Keratinocyte (primary cell): Measurements from ENCODE around the gene NMT1. TPM values are rescaled to one million over a fixed set of nuclear protein-coding genes. Genes with fewer than 3 reads are reported as not detected.

Source experiments
- DNase-seq: peaks from one replicate; pipeline ENCODE4 v3.0.0-alpha.2; 2011; ENCODE audit warnings: low read depth, missing footprints, low spot score
- FAIRE-seq: peaks from 2 replicates; lab custom pipeline; 2011; peaks lifted over from hg19 to GRCh38; lab: Jason Lieb, UNC
- H2AFZ ChIP-seq: 2 replicates; pipeline ENCODE4 v1.6.0; 2012; ENCODE audit warnings: low read length, control low read depth, inconsistent platforms; ENCODE audit not compliant: control insufficient read depth
- H3K27ac ChIP-seq: 2 replicates; pipeline ENCODE4 v1.5.1; 2011; ENCODE audit warnings: low read length; ENCODE audit not compliant: control insufficient read depth, insufficient read depth
- H3K27me3 ChIP-seq: 3 replicates; pipeline ENCODE4 v1.6.0; 2011; ENCODE audit warnings: low read length; ENCODE audit not compliant: control insufficient read depth, insufficient read depth; ENCODE audit errors: extremely low read depth
- H3K36me3 ChIP-seq, 2 experiments: 2 replicates in 1 of 2; 3 replicates in 1 of 2; pipeline ENCODE4 v1.5.1; 2011; ENCODE audit warnings: low read length in 2 of 2, mild to moderate bottlenecking in 1 of 2; ENCODE audit not compliant: control insufficient read depth in 2 of 2, insufficient read depth in 2 of 2; ENCODE audit errors: extremely low read depth in 1 of 2
- H3K4me1 ChIP-seq: 3 replicates; pipeline ENCODE4 v1.5.1; 2011; ENCODE audit warnings: low read length; ENCODE audit not compliant: control insufficient read depth, insufficient read depth; ENCODE audit errors: extremely low read depth
- H3K4me2 ChIP-seq: 3 replicates; pipeline ENCODE4 v1.6.0; 2011; ENCODE audit warnings: low read depth, low read length; ENCODE audit not compliant: control insufficient read depth, insufficient read depth; ENCODE audit errors: extremely low read depth
- H3K4me3 ChIP-seq, 3 experiments: fragments of 200-600 bp in 1 of 3; sonication (generic) in 1 of 3; 2 replicates in 2 of 3; 3 replicates in 1 of 3; pipeline ENCODE4 v1.5.1; 2011 to 2016; ENCODE audit warnings: low read length in 3 of 3, mild to moderate bottlenecking in 3 of 3, control low read depth in 2 of 3, inconsistent platforms in 1 of 3, low read depth in 1 of 3, mixed read lengths in 1 of 3, mixed run types in 1 of 3, moderate library complexity in 1 of 3; ENCODE audit not compliant: control insufficient read depth in 2 of 3, insufficient read depth in 2 of 3; ENCODE audit errors: extremely low read depth in 1 of 3
- H3K79me2 ChIP-seq: 2 replicates; pipeline ENCODE4 v1.6.0; 2012; ENCODE audit warnings: low read length; ENCODE audit not compliant: control insufficient read depth, insufficient read depth
- H3K9ac ChIP-seq: 3 replicates; pipeline ENCODE4 v1.6.0; 2011; ENCODE audit warnings: low read length; ENCODE audit not compliant: control insufficient read depth, insufficient read depth; ENCODE audit errors: extremely low read depth
- H3K9me1 ChIP-seq: 3 replicates; pipeline ENCODE4 v1.6.0; 2011; ENCODE audit warnings: low read length; ENCODE audit not compliant: control insufficient read depth, insufficient read depth; ENCODE audit errors: extremely low read depth
- H3K9me3 ChIP-seq: 2 replicates; pipeline ENCODE4 v1.5.1; 2012; ENCODE audit warnings: low read depth, low read length; ENCODE audit not compliant: control insufficient read depth
- H4K20me1 ChIP-seq: 3 replicates; pipeline ENCODE4 v1.6.0; 2011; ENCODE audit warnings: low read length; ENCODE audit not compliant: control insufficient read depth, insufficient read depth; ENCODE audit errors: extremely low read depth
- CTCF ChIP-seq, 3 experiments: IDR thresholded peaks in 1 of 3; conservative IDR thresholded peaks in 1 of 3; optimal IDR thresholded peaks in 1 of 3; 2 replicates in 2 of 3; 3 replicates in 1 of 3; pipeline versions ENCODE3 to v1.5.1; 2011; ENCODE audit warnings: low read length in 3 of 3, mild to moderate bottlenecking in 3 of 3, moderate library complexity in 2 of 3, control low read depth in 1 of 3, inconsistent platforms in 1 of 3; ENCODE audit not compliant: insufficient read depth in 2 of 3; ENCODE audit errors: extremely low read depth in 1 of 3
- EZH2 ChIP-seq: IDR thresholded peaks from one replicate; pipeline ENCODE4 v1.6.1; 2012; ENCODE audit warnings: inconsistent platforms, mild to moderate bottlenecking, low read length, moderate library complexity
- dilution Hi-C: fragments of 300-500 bp; cut with MboI; formaldehyde crosslinking; loops from one replicate; pipeline ENCODE4 v1.7.0; 2020; ENCODE audit warnings: low sequenced_read_pairs; ENCODE audit not compliant: extremely low pct_ligation_motif_present
- polyA plus RNA-seq, 5 experiments: library from polyadenylated mRNA; depleted of rRNA in 3 of 5; stranded (reverse) in 3 of 5; stranded (forward) in 1 of 5; unstranded in 1 of 5; fragments of >200 nt; gene quantifications; 1 replicate in 1 of 5; 2 replicates in 3 of 5; 3 replicates in 1 of 5; pipeline versions ENCODE4 v1.2.1 to v1.2.3, GENCODE V29; 2011 to 2012; ENCODE audit warnings: missing spikeins in 2 of 5, low read depth in 1 of 5, low replicate concordance in 1 of 5

NMT1 gene
- polyA plus RNA-seq, 1 donor (not counting 4 experiments of a cell fraction or from before 2014, with no cell fraction given) = 101 TPM

DNA sequence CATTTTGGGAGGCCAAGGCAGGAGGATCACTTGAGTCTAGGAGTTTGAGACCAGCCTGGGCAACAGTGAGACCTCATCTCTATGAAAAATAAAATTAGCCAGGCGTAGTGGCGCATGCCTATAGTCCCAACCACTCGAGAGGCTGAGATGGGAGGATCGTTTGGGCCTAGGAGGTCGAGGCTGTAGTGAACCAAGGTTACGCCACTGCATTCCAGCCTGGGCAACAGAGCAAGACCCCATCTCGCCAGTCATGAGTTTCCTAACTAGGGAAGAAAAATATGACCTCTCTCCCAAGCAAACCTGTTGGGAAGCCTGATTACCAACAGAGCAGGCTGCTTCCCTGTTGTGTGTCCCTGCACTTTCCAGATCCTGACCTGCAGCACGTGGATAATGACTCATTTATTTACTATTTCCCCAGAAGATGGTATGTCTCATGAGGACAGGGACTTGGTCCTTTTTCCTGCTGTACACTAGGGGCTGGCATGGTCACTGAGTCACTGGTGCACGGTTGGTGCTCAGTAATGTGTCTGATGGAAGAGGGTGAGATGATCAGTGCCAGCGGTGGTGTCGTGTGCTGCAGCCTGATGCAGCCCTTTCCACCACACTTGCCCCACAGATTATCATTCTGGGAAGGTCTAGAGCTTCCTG is 30.8 kb downstream of the NMT1 start:
- H3K27me3 ChIP-seq = no peaks in the 10 kb centered on the region
- DNase-seq = no peak
- no peaks in the 10 kb centered on the region for H4K20me1 ChIP-seq
- H3K36me3 ChIP-seq = peaks cover 44 to 54% of the 10 kb centered on the region in 2 experiments
- dilution Hi-C loops = no loop called here
- no peak overlapping the region for H3K9ac ChIP-seq
- H3K9me3 ChIP-seq = peaks cover 4% of the 10 kb centered on the region
- H3K4me2 ChIP-seq = no peak overlapping the region
- peaks cover 4% of the 10 kb centered on the region for H3K79me2 ChIP-seq
- H2AFZ ChIP-seq = no peak overlapping the region
- H3K4me3 ChIP-seq = no peak overlapping the region
- peaks cover 23% of the 10 kb centered on the region for H3K4me1 ChIP-seq
- no peak for FAIRE-seq
- TF ChIP-seq EZH2 (no peak), CTCF (optimal IDR thresholded peaks at IDR 0.05 in 1 of 3, IDR thresholded peaks at IDR 0.05 in 1 of 3, conservative IDR thresholded peaks at IDR 0.05 in 1 of 3; ENCODE audit: extremely low read depth in 1 of 3, insufficient read depth in 2 of 3, low read length in 3 of 3) (no peak)
- H3K27ac ChIP-seq = no peak overlapping the region
- no peaks in the 10 kb centered on the region for H3K9me1 ChIP-seq

GRCh38 chr17:45092911-45093430 is 31.9 kb downstream of the NMT1 start:
- H3K36me3 ChIP-seq = peaks cover 45 to 46% of the 10 kb centered on the region in 2 experiments
- peak; percentile 100 for FAIRE-seq
- peaks cover 25% of the 10 kb centered on the region for H3K4me1 ChIP-seq
- H4K20me1 ChIP-seq = no peaks in the 10 kb centered on the region
- H3K9ac ChIP-seq = peak overlapping the region; percentile 53
- dilution Hi-C loops = no loop called here
- TF ChIP-seq CTCF (optimal IDR thresholded peaks at IDR 0.05 in 1 of 3, IDR thresholded peaks at IDR 0.05 in 1 of 3, conservative IDR thresholded peaks at IDR 0.05 in 1 of 3; ENCODE audit: extremely low read depth in 1 of 3, insufficient read depth in 2 of 3, low read length in 3 of 3) (no peak), EZH2 (no peak)
- H3K27me3 ChIP-seq = no peaks in the 10 kb centered on the region
- H3K79me2 ChIP-seq = peaks cover 4% of the 10 kb centered on the region
- no peaks in the 10 kb centered on the region for H3K9me1 ChIP-seq
- peak overlapping the region; percentile 75 for H3K27ac ChIP-seq
- H2AFZ ChIP-seq = no peak overlapping the region
- peaks cover 4% of the 10 kb centered on the region for H3K9me3 ChIP-seq
- peak overlapping the region; percentile 47 for H3K4me2 ChIP-seq
- DNase-seq = peak; percentile 84
- H3K4me3 ChIP-seq = no peak overlapping the region
